ENCODE data around the gene HNRNPM.
"Not testable (repeated sequence)": the region's sequence is repeated elsewhere in the genome, so short reads cannot be mapped to it uniquely, and the experiment has no call there.

HNRNPM gene, protein sequence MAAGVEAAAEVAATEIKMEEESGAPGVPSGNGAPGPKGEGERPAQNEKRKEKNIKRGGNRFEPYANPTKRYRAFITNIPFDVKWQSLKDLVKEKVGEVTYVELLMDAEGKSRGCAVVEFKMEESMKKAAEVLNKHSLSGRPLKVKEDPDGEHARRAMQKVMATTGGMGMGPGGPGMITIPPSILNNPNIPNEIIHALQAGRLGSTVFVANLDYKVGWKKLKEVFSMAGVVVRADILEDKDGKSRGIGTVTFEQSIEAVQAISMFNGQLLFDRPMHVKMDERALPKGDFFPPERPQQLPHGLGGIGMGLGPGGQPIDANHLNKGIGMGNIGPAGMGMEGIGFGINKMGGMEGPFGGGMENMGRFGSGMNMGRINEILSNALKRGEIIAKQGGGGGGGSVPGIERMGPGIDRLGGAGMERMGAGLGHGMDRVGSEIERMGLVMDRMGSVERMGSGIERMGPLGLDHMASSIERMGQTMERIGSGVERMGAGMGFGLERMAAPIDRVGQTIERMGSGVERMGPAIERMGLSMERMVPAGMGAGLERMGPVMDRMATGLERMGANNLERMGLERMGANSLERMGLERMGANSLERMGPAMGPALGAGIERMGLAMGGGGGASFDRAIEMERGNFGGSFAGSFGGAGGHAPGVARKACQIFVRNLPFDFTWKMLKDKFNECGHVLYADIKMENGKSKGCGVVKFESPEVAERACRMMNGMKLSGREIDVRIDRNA

DNA sequence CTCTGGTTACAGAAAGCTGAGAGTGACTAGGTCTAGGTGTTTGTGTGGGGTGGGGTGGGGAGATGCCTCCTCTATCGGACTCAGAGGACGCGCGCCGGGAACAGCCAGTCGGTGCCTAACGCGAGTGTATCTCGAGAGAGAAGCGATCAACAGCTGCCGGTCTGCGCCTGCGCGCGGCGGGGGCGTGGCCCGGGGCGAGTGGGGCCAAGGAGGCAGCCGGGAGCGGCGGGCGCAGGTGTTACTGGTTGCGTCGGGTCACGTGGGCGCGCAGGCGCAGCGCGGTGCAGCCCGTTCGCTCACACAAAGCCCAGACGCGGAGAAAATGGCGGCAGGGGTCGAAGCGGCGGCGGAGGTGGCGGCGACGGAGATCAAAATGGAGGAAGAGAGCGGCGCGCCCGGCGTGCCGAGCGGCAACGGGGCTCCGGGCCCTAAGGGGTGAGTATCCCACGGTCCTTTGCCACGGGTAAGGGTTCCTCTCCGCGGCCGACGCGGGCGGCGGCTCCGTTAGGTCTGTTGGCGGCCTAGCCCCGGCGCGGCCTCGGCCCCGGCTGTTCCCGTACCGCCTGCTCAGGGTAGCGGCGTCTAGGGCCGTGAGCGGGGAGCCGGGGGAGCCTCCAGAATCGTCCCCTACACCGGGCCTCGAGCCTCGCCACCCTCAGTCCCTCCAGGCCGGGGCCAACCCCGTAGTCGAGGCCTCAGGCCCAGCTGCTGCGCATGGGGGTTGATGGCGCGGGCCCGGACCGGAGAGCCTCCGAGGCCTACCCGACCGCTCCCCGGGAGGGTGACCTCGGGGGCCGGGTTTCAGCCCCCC is at the start of gene HNRNPM:
HNRNPM (plus strand) TSS at position 299 of the 811 bp plus-strand sequence; CDS start at position 323, 24 bp downstream.
- DNase-seq: peak; percentile 100

DNA sequence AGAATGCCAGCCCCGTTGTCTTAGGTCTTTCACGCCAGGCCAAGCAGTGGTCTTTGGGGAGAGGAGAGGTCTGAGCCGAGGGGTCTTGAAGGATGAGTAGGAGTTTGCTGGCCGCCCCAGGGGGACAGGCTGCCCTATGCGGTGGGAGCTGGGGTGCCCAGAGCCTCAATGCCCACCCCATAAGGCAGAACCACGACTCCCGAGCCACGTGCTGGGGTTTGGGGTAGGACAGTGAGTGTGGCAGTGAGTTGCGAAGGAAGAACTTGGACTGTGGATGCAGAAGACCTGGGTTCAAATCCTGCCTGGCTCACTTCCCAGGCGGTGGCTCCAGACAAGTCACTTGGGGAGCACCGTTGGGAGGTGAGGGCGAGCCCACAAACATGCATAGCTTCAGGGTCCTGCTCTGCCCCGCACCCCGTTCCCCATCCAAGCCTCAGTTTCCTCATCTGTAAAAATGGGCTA is 49.1 kb upstream of the HNRNPM start:
- no peak for DNase-seq

DNA sequence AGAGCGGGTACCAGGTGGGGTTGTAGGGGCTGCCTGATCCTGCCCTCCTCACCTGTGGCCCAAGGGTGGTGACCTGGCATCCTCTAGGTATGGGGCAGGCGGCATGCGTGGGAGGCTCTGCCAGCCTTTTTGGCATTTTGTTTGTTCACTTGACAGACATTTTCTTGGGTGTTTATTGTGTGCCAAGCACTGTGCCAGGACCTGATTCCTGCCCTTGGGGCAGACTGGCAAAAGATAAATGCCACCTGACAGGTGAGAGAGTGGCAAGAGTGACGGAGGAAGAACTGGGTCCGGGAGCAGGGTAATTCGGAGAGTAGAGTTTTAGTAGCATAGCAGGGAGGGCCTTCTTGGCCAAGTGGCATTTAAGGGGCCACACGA is 48.6 kb upstream of the HNRNPM start:
- no peak for DNase-seq

DNA sequence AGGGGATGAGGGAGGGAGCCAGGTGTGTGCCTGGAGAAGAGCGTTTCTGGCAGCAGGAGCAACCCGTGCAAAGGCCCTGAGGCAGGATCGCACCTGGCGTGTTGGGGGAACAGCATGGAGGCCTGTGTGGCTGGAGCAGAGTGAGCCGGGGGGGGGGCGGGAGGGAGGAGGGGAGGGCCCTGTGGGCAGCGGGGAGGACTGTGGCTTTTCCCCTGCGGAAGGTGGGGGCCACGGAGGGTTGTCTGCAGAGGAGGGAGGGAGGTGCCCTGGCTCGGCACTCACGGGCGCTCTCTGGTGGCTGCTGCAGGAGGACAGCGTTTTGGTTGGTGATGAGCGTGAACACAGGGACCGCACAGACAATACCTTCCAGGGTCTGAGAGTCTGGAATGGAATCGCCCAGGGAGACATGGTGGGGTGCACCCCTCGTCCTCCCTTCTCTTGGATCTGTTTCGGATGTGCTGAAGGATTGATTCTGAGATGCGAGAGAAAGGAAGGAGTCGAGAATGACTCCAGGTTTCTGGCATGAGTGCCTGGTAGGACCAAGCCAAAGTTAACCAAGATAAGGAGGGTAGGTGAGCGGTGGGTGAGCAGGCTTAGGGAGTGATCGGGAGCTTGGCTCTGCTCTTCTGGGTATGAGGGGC is 48.1 kb upstream of the HNRNPM start:
- peak; percentile 57 for DNase-seq

DNA sequence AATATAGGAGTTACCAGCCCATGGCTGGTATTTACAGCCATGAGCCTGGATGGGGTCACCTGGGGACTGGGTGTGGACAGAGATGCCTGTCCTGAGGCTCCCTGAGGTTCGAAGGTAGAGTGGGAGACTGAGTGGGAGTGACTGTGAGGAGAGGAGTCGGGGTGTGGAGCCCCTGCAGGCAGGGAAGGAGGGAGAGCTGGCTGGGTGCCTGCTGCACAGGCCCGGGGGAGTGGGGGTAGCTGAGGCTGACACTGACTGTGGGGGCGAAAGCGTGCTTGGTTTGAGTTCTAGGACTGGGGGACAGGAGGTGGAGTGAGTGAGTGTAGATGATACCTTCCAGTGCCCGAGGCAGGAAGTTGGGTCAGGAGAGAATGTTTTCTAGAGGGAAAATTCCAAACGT is 47.5 kb upstream of the HNRNPM start:
- no peak for DNase-seq

DNA sequence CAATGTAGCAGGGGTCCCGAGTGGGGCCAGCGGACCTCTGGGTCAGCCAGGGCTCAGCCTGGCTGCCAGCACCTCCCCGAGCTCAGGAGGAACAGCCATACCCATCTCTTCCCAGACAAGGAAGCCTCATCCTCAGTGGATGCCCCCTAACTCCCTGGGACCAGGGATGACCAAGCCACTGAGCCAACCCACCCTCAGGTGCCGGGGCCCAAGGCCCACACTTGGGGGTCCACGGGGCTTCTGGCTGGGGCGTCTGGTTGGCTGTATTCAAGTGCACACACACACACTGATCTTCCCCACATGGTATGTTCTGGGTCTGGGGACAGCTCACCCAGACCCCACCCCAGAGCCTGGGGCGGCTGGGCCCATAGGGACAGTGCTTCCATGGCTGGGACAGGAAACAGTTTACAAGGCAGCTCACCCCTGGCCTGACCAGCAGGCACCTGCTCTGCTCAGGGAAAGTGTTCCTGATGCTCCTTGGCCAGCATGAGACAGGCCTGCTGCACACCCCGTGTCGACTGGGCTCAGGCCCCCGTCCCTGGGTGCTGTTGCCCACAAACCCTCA is 46.9 kb upstream of the HNRNPM start:
- DNase-seq: no peak

DNA sequence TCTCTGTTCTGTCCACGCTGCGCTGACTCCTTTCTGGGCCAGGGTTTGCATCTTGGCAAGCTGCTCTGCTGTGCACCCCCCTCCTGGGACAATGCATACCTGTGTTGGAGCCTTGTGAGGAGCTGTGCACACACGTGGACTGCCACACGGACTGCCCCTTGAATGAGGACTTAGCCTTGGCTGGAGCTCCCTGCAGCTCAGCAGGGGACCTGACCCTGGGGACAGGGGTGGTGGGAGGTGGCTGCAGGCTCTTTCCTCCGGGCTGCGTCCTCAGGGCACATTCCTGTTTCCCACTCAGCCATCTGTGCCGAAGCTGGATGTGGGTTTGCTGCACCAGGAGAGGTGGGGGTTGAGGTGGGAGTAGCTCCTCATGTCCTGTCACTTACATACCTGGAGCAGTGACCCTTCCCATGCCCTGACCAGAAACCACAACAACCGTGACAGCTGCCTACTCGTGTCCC is 46.4 kb upstream of the HNRNPM start:
- no peak for DNase-seq

DNA sequence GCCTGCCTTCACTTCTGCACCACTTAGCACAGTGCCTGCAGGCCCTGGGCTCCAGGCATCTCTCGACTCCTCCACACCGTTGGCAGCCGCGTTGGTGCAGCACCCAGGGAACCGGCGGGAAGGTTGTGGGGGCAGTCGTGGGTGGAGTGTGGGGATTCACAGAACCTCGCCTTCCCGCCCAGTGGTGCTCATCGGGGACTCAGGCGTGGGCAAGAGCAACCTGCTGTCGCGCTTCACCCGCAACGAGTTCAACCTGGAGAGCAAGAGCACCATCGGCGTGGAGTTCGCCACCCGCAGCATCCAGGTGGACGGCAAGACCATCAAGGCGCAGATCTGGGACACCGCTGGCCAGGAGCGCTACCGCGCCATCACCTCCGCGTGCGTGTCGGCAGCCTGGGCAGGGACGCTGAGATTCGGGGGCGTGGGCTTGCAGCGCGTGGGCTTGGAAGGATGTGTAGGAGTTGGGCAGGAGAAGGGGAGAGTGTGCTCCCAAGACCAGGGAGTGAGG is 45.0 kb upstream of the HNRNPM start:
- DNase-seq: no peak

DNA sequence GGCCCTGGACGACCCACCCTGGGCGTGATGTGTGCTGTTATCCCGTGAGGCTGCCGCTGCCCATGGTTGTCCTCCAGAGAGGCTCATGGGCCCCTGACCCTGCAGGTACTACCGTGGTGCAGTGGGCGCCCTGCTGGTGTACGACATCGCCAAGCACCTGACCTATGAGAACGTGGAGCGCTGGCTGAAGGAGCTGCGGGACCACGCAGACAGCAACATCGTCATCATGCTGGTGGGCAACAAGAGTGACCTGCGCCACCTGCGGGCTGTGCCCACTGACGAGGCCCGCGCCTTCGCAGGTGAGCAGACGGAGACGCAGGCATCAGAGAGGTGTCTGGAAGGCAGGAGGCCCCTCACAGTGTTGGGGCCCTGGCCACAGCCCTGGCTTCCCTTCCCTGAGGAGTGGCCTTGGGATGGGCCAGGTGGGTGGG is 42.8 kb upstream of the HNRNPM start:
- no peak for DNase-seq

DNA sequence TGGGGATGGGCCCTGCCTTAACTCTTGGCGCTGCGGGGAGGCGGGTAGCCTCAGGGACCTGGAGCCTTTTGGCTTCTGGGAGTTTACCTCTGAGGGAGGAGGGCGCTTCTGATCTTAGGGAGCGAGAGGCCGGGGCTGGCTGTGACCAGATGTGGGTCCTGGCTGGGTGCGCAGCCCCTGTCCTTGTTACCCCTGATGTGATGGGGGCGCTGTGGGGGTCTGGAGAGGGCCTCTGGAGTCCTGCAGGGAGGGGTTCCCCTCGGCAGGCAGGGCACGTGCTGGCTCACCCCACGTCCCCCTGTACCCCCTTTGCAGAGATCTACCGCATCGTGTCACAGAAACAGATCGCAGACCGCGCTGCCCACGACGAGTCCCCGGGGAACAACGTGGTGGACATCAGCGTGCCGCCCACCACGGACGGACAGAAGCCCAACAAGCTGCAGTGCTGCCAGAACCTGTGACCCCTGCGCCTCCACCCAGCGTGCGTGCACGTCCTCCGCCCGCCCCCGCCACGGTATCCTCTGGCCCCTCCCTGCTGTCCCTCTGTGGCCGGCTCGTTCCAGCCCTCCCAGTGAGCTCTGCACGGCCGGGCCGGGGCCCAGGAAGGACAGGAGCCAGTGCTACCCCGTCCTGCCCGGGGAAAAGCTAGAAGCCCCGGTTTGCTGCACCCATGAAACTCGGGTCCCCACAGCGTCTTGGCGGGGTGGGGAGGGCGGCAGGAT is 41.5 kb upstream of the HNRNPM start:
- DNase-seq: no peak

DNA sequence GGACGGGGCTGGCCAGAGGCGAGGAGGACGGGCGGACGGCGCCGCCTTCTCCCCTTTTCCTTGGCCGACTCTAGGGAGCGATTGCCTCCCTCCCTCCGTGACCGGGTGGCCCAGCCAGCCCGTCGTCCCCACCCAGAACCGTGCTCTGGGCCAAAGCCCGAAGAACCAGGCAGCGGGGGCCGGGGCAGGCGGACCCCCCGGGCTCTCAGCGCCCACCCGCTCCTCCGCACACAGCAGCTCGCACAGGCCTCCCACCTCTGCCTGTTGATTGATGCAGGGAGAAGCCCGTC is 41.0 kb upstream of the HNRNPM start:
- no peak for DNase-seq

DNA sequence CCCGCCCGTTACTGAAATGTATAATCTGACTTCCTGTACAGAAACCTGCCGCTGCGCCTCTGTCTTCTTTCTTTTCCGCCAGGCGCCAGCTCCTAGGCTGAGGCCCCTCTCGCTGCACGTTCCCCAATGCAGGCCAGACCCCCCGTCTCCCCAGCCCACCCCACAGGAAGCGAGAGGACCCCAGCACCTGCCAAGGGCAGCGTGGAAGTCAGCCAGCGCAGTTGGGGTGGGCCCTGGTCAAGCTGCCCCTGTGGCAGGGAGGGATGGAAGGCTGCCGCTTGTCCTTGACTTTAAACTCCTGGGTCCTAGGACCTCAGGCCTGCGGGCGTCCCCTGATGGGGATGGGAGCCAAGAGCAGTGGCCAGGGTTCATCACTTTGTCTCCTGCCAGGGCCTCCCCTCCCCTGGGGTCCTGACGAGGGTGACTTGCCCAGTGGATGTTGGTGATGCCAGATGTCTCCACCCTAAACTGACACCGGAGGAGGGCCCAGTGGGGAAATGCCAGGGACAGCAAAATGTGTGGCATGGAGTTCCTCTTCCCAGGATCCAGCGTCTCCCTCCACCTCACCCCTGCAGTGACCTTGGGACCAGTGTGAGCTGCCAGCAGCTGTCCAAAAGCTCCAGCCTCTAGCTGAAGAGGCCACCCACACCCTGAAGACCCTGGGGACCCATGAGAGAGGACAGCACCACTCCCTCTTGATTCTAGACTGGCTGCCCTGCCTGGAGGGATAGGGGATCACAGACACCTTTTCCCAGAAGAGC is 40.2 kb upstream of the HNRNPM start:
- DNase-seq: no peak

DNA sequence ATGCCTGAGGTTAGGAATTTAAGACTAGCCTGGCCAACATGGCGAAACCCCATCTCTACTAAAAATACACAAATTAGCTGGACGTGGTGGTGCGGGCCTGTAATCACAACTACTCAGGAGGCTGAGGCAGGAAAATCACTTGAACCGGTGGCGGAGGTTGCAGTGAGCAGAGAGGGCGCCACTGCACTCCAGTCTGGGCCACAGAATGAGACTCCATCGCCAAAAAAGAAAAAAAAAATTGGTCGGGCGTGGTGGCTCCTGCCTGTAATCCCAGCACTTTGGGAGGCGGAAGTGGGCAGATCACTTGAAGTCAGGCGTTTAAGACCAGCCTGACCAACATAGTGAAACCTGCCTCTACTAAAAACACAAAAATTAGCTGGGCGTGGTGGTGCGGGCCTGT is 34.1 kb upstream of the HNRNPM start:
- DNase-seq: not testable (repeated sequence)

DNA sequence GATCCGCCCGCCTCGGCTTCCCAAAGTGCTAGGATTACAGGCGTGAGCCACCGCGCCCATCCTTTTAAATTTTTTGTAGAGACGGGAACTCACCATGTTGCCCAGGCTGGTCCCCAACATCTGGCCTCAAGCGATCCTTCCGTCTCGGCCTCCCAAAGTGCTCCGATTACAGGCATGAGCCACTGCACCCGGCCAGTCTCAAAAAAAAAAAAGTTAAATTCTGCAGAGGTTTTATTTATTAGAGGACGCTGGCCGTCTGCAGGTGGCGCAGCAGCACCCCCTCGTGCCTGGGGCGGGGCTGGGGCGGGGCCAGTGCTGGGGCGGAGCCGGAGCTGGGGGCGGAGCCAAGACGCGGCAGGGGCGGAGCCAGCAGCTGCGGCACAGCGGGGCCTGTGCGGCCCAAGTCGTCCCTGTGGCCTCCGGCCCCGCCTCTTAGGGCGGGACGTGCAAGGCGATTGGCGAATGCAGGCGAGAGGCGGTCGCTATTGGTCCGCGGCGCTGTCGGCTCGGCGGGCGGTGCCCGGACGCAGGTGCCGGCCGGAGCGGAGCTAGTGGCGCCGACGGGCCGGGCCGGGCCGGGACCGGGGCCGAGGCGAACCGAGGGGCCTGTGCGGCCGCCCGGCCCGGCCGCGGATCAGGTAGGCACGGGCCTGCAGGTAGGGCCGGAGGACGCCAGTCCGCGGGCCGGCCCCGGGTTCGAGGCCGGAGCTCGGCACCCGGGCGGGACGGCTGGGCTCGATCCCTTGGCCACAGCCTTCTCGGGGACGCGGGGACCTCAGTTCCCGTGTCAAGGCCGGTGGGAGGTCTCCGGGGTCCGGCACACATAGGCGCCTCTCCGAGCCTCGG is 31.8 kb upstream of the HNRNPM start, which contains the start of gene MARCHF2:
MARCHF2 (plus strand) TSS at position 523 of the 846 bp plus-strand sequence. CDS start 8,536 bp downstream, outside the sequence.
- peak; percentile 95 for DNase-seq

DNA sequence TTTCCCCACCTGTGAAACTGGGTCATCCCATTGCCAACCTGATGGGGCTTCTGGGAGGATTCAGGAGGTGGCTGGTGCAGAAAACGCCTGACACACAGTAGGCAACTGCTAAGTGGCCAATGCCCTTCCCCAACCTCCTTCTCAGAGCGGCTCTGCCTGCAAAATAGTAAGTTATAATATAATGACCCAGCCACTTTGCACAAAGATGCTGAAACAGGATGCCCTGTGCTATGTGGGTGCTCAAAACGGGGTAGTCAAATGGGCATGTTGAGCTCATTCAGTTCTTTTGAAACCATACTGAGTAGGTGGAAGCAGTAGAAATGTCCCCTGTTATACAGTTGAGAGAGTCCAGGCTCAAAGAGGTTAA is 31.2 kb upstream of the HNRNPM start:
- DNase-seq: no peak

DNA sequence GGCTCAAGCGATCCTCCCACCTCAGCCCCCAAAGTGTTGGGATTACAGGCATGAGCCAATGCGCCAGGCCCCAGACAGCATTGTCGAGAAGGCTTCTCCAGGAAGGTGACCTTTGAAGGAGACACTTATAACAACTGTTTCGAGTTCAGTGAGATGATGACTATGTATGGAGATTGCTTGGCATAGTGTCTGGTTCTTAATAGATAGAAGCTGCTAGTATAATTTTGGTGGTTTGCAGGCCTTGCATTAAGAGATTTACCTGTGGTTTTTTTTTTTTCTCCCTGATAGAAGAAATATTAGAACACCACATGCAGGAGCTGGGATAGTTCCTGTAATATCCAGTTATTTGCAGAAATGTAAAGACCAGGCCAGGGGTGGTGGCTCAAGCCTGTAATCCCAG is 28.0 kb upstream of the HNRNPM start:
- no peak for DNase-seq

DNA sequence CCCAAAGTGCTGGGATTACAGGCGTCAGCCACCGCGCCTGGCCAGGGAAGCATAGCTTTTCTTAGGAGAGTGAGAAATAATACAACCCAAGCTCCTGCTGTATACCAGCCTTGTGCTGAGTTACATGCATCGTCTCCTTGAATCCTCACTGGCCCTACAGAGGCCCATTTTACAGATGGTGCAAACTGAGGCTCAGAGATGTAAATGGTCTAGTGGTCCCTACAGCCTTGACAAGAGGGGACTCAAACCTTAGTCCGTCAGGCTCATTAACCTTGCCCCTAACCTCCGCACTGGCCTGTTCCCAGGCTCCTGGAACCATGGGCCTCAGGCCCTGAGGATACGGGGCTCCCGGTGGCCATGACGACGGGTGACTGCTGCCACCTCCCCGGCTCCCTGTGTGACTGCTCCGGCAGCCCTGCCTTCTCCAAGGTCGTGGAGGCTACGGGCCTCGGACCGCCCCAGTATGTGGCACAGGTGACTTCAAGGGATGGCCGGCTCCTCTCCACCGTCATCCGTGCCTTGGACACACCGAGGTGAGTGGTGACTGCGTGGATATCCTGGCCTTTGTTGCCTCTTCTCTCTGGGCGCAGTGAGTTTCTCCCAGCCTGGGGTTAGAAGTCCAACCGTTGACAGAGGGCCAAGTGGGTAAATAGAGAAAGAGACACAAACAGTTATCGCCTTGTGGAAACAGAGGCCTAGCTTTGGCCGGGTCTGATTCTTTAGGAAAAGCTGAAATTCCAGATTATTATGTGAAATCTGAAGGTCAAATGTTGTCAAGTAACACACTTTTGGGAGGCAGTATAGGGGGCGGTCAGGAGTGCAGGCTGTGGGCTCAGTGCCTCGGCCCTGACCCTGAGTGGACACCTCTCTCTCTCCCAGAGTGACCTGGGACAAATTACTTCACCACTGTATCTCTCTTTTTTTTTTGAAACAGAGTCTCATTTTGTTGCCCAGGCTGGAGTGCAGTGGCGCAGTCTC is 23.0 kb upstream of the HNRNPM start:
- no peak for DNase-seq

DNA sequence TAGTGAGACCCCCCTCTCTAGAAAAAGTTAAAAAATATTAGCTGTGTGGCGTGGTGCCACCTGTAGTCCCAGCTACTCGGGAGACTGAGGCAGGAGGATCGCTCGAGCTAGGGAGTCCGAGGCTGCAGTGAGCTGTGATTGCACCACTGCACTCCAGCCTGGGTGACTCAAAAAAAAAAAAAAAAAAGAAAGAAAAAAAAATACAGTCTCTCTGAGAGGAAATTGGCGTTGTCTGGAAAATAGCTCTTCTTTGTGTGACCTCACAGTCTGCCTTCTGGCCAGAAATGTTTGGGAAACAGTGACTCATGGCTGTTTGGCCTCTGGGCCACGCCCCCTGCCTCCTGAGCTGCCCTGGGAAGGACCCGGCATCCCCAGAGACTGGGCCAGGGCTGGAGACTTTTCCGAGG is 21.0 kb upstream of the HNRNPM start:
- DNase-seq: no peak

DNA sequence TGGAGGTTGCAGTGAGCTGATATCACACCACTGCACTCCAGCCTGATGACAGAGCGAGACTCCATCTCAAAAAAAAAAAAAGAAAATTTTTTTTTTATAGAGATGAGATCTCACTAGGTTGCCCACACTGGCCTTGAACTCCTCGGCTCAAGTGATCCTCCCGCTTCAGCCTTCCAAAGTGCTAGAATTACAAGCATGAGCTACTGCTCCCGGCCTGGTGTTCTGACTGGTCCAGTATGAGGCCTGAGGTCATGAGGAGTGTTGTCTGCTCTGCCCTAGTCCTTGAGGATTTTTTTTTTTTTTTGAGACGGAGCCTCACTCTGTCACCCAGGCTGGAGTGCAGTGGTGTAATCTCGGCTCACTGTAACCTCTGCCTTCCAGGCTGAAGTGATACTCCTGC is 19.4 kb upstream of the HNRNPM start:
- not testable (repeated sequence) for DNase-seq
